Gastroesophageal sphincter (tissue), 4 donors: ENCODE measurements around the gene CREBL2. TPM values are rescaled to one million over a fixed set of nuclear protein-coding genes. Genes with fewer than 3 reads are reported as not detected.

Experiments used
- ATAC-seq: fragments of 150-250 bp; one replicate; pipeline ENCODE4 v1.9.1; 2016; ENCODE audit warnings: mild to moderate bottlenecking, moderate library complexity
- H3K27ac ChIP-seq, 4 donors: fragments of 200-600 bp; sonication (generic) in 3 of 4; 1 replicate in 3 of 4; 2 replicates in 1 of 4; pipeline ENCODE4 v1.5.1; 2016 to 2019
- H3K27me3 ChIP-seq: fragments of 200-600 bp; sonication (generic); one replicate; pipeline ENCODE4 v1.5.1; 2019
- H3K36me3 ChIP-seq, 2 donors: fragments of 200-600 bp; sonication (generic); one replicate each; pipeline ENCODE4 v1.5.1; 2019; ENCODE audit warnings: control low read depth in 1 of 2
- H3K4me1 ChIP-seq, 3 donors: fragments of 200-600 bp; sonication (generic); 1 replicate in 2 of 3; 2 replicates in 1 of 3; pipeline ENCODE4 v1.5.1; 2016 to 2019; ENCODE audit warnings: control low read depth in 2 of 3
- H3K4me3 ChIP-seq, 2 donors: fragments of 200-600 bp; sonication (generic); one replicate each; pipeline ENCODE4 v1.5.1; 2019; ENCODE audit warnings: mild to moderate bottlenecking in 1 of 2, moderate library complexity in 1 of 2
- H3K9me3 ChIP-seq, 3 donors: fragments of 200-600 bp; sonication (generic); one replicate each; pipeline ENCODE4 v1.5.1; 2017 to 2019; ENCODE audit warnings: control low read depth in 2 of 3
- CTCF ChIP-seq, 4 experiments: fragments of 200-600 bp in 2 of 4; fragments of 450-650 bp in 2 of 4; sonication (generic) in 1 of 4; IDR thresholded peaks; one replicate each; pipeline ENCODE4 v1.5.1; 2017 to 2019; ENCODE audit warnings: antibody characterized with exemption in 4 of 4, mild to moderate bottlenecking in 2 of 4, moderate library complexity in 2 of 4
- EP300 ChIP-seq: sonication (generic); formaldehyde crosslinking; IDR thresholded peaks from one replicate; pipeline ENCODE4 v1.6.1; 2017; ENCODE audit warnings: antibody characterized with exemption, mild to moderate bottlenecking
- POLR2A ChIP-seq, 2 donors: fragments of 450-650 bp; IDR thresholded peaks; one replicate each; pipeline ENCODE4 v1.6.1; 2017; ENCODE audit warnings: antibody characterized with exemption in 2 of 2, mild to moderate bottlenecking in 2 of 2, moderate library complexity in 1 of 2
- POLR2AphosphoS5 ChIP-seq: sonication (generic); formaldehyde crosslinking; IDR thresholded peaks from one replicate; pipeline ENCODE4 v1.6.1; 2017; ENCODE audit warnings: antibody characterized with exemption
- WGBS, 2 donors: methylation state at CpG; one replicate each; pipeline ENCODE4 v1.1.5; 2018; ENCODE audit warnings: low coverage in 1 of 2; 5-methylcytosine and 5-hydroxymethylcytosine counted together
- total RNA-seq, 4 donors: library from RNA; depleted of rRNA; stranded (reverse); fragments of >200 nt; gene quantifications; one replicate each; pipeline ENCODE4 v1.1.0, GENCODE V29; 2016

The CREBL2 gene
- total RNA-seq, 4 donors from 2014 or later: 46.3 to 66.6 (median 59.8) TPM

GRCh38 chr12:12622418-12622817 is 10.7 kb downstream of the CREBL2 start:
- no peak for ATAC-seq
- H3K4me1 ChIP-seq: peaks cover 0 to 15% (median 0%) of the 10 kb centered on the region in 3 donors
- no peak overlapping the region for H3K27ac ChIP-seq
- H3K9me3 ChIP-seq: peaks cover 0 to 4% (median 0%) of the 10 kb centered on the region in 3 donors
- peaks cover 0 to 32% of the 10 kb centered on the region in 2 donors for H3K36me3 ChIP-seq
- H3K27me3 ChIP-seq: no peaks in the 10 kb centered on the region
- no peak overlapping the region for H3K4me3 ChIP-seq
- no peak for TF ChIP-seq EP300
- TF ChIP-seq POLR2AphosphoS5: no peak
- TF ChIP-seq POLR2A (IDR thresholded peaks at IDR 0.05): no peak
- no peak for TF ChIP-seq CTCF (IDR thresholded peaks at IDR 0.05)
- 66 to 84% methylated on average over 2 to 3 of the region's 3 CpGs for WGBS, 2 donors

DNA sequence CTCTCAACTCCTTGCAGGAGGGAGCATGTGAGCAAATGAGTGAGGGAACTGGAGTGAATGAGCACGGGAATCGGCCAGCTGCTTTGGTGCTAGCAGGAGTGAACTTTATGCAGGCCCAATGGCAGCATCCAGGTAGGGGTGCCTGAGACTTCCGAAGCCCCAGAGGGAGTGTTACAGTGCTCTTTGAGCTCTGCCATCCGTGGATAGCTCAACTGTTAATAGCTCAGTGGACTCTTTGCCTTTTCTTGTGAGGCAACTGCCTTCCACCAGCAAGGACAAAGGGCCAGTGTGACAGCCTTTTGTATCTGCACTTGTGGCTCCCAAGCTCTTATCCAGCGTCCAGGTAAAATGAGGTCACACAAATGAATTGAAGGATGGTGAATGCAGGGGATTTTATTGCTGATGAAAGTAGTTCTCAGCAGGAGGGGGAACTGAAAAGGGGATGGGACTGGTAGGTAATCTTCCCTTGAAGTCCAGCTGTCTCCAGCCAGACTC is 12.9 kb downstream of the CREBL2 start:
- no peak for TF ChIP-seq EP300
- TF ChIP-seq POLR2AphosphoS5: no peak
- no peak for TF ChIP-seq CTCF (IDR thresholded peaks at IDR 0.05)
- TF ChIP-seq POLR2A (IDR thresholded peaks at IDR 0.05): no peak
- H3K27ac ChIP-seq: no peak overlapping the region
- H3K4me3 ChIP-seq: no peak overlapping the region
- ATAC-seq: no peak
- H3K4me1 ChIP-seq: peaks cover 0 to 17% (median 0%) of the 10 kb centered on the region in 3 donors
- WGBS, 2 donors: no CpG with 5 or more reads among the region's 5 CpGs
- no peaks in the 10 kb centered on the region for H3K27me3 ChIP-seq
- H3K36me3 ChIP-seq: peaks cover 0 to 21% of the 10 kb centered on the region in 2 donors
- H3K9me3 ChIP-seq: peaks cover 0 to 4% (median 0%) of the 10 kb centered on the region in 3 donors

- ATAC-seq: no peak
- no CpG with 5 or more reads among the region's 2 CpGs for WGBS, 2 donors
- H3K4me1 ChIP-seq: peaks cover 0 to 33% (median 0%) of the 10 kb centered on the region in 3 donors
Observed at GRCh38 chr12:12626471-12626870, 14.8 kb downstream of the CREBL2 start.

GRCh38 chr12:12627308-12627827 is 15.7 kb downstream of the CREBL2 start:
- 87 to 88% methylated on average over 2 of the region's 2 CpGs for WGBS, 2 donors
- H3K27ac ChIP-seq: no peak overlapping the region
- no peak for ATAC-seq
- no peak for TF ChIP-seq POLR2AphosphoS5
- no peak for TF ChIP-seq EP300
- no peak for TF ChIP-seq POLR2A (IDR thresholded peaks at IDR 0.05)
- no peak for TF ChIP-seq CTCF (IDR thresholded peaks at IDR 0.05)
- no peaks in the 10 kb centered on the region for H3K27me3 ChIP-seq
- peaks cover 0 to 28% (median 0%) of the 10 kb centered on the region in 3 donors for H3K4me1 ChIP-seq
- H3K9me3 ChIP-seq: peaks cover 0 to 4% (median 0%) of the 10 kb centered on the region in 3 donors
- peaks cover 0 to 17% of the 10 kb centered on the region in 2 donors for H3K36me3 ChIP-seq
- no peak overlapping the region for H3K4me3 ChIP-seq

More at GRCh38 chr12:12626471-12626870, 14.8 kb downstream of the CREBL2 start:
- Histone ChIP-seq H3K36me3 (peaks cover 0 to 17% of the 10 kb centered on the region in 2 donors), H3K9me3 (peaks cover 0 to 4% (median 0%) of the 10 kb centered on the region in 3 donors), H3K27ac (no peak overlapping the region), H3K27me3 (no peaks in the 10 kb centered on the region), H3K4me3 (no peak overlapping the region)
- TF ChIP-seq EP300: no peak
- no peak for TF ChIP-seq POLR2A (IDR thresholded peaks at IDR 0.05)
- TF ChIP-seq POLR2AphosphoS5: no peak
- no peak for TF ChIP-seq CTCF (IDR thresholded peaks at IDR 0.05)

GRCh38 chr12:12628013-12628412 is 16.3 kb downstream of the CREBL2 start:
- H3K36me3 ChIP-seq: peaks cover 0 to 17% of the 10 kb centered on the region in 2 donors
- ATAC-seq: no peak

More at GRCh38 chr12:12628013-12628412, 16.3 kb downstream of the CREBL2 start:
- Histone ChIP-seq H3K27ac (no peak overlapping the region), H3K4me3 (no peak overlapping the region), H3K27me3 (no peaks in the 10 kb centered on the region), H3K9me3 (peaks cover 0 to 4% (median 0%) of the 10 kb centered on the region in 3 donors), H3K4me1 (peaks cover 0 to 23% (median 0%) of the 10 kb centered on the region in 3 donors)
- no peak for TF ChIP-seq POLR2AphosphoS5
- no peak for TF ChIP-seq EP300
- TF ChIP-seq CTCF (IDR thresholded peaks at IDR 0.05): no peak
- no peak for TF ChIP-seq POLR2A (IDR thresholded peaks at IDR 0.05)
- 96 to 97% methylated on average over 3 to 4 of the region's 4 CpGs for WGBS, 2 donors
